ENCODE measurements around the gene CCDC40. TPM values are rescaled to one million over a fixed set of nuclear protein-coding genes. Genes with fewer than 3 reads are reported as not detected.

The CCDC40 gene
- total and polyA plus RNA-seq, 2 of the 13 experiments (the other 11 are each of a cell fraction or from before 2014, with no cell fraction given) = 4.1 to 5.5 TPM

DNA sequence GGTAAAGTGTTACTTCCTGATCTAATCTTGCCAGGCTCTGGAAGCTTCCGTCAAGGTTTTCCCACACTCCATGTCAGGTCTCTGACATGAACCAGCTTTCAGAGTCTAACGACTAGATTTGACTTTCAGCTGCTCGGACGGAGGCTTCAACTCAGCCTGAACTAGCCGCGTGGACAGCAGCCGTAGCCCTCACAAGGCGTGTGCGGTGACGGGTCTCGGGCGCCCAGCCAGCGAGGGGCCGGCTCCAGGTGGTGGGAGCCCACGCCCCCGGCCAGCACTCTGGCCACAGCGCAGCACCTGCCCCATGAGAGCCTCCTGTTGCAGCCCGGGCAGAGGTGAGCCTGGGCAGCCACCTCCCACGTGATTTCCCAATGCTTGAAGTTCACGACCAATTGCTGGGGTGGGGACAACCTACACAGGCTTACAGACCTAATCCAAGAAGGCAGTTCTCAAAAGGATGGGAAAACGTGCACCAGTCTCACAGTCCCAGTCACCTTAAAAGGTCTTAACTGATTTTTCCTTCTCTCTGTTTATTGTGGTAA, 46.3 kb upstream of the CCDC40 start (continued):
- TF ChIP-seq SAP130 (CRISPR knock-in tag; IDR thresholded peaks at IDR 0.05; ENCODE audit: low read depth) = peak; percentile 81
- TF ChIP-seq POLR2AphosphoS5 (IDR thresholded peaks at IDR 0.05; ENCODE audit: low read depth, low read length) = no peak
- TF ChIP-seq ETV5 (CRISPR knock-in tag; IDR thresholded peaks at IDR 0.05; ENCODE audit: borderline replicate concordance) = peak; percentile 35; the same call in 1 of the 2 replicates
- TF ChIP-seq FOXA3 (CRISPR knock-in tag; IDR thresholded peaks at IDR 0.05) = peak; percentile 80
- TF ChIP-seq NR1H2 (CRISPR knock-in tag; IDR thresholded peaks at IDR 0.05; ENCODE audit: borderline replicate concordance, low read depth) = no peak
- peak; percentile 68; the same call in 1 of the 2 replicates for TF ChIP-seq ZBTB42 (CRISPR knock-in tag; IDR thresholded peaks at IDR 0.05)
- 0 out of 2 replicates have a peak, but pooled peaks have one; percentile 2 for TF ChIP-seq ZNF749 (CRISPR knock-in tag; IDR thresholded peaks at IDR 0.05; ENCODE audit: borderline replicate concordance)
- peak; percentile 41; the same call in 1 of the 2 replicates for TF ChIP-seq GATA4 (IDR thresholded peaks at IDR 0.05; ENCODE audit: borderline replicate concordance, low read depth)
- TF ChIP-seq ZNF451 (CRISPR knock-in tag; IDR thresholded peaks at IDR 0.05) = no peak
- peak; percentile 77 for TF ChIP-seq AGO2 (optimal IDR thresholded peaks at IDR 0.05; ENCODE audit: low read depth, low read length)
- TF ChIP-seq, protein P1, sequence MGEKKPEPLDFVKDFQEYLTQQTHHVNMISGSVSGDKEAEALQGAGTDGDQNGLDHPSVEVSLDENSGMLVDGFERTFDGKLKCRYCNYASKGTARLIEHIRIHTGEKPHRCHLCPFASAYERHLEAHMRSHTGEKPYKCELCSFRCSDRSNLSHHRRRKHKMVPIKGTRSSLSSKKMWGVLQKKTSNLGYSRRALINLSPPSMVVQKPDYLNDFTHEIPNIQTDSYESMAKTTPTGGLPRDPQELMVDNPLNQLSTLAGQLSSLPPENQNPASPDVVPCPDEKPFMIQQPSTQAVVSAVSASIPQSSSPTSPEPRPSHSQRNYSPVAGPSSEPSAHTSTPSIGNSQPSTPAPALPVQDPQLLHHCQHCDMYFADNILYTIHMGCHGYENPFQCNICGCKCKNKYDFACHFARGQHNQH (CRISPR knock-in tag; IDR thresholded peaks at IDR 0.05) = peak; percentile 77; the same call in 1 of the 2 replicates
- TF ChIP-seq GLI4 (CRISPR knock-in tag; IDR thresholded peaks at IDR 0.05; ENCODE audit: borderline replicate concordance) = 0 out of 2 replicates have a peak, but pooled peaks have one; percentile 31
- no peak for TF ChIP-seq HOXA7 (CRISPR knock-in tag; IDR thresholded peaks at IDR 0.05)
- 0 out of 2 replicates have a peak, but pooled peaks have one; percentile 14 for TF ChIP-seq ZNF230 (CRISPR knock-in tag; IDR thresholded peaks at IDR 0.05)
- no peak for TF ChIP-seq HCFC1 (IDR thresholded peaks at IDR 0.05; ENCODE audit: low read depth, low read length)
- TF ChIP-seq, protein P2, sequence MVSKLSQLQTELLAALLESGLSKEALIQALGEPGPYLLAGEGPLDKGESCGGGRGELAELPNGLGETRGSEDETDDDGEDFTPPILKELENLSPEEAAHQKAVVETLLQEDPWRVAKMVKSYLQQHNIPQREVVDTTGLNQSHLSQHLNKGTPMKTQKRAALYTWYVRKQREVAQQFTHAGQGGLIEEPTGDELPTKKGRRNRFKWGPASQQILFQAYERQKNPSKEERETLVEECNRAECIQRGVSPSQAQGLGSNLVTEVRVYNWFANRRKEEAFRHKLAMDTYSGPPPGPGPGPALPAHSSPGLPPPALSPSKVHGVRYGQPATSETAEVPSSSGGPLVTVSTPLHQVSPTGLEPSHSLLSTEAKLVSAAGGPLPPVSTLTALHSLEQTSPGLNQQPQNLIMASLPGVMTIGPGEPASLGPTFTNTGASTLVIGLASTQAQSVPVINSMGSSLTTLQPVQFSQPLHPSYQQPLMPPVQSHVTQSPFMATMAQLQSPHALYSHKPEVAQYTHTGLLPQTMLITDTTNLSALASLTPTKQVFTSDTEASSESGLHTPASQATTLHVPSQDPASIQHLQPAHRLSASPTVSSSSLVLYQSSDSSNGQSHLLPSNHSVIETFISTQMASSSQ (IDR thresholded peaks at IDR 0.05; ENCODE audit: low read depth) = no peak
- TF ChIP-seq, protein P2 (CRISPR knock-in tag; IDR thresholded peaks at IDR 0.05; ENCODE audit: borderline replicate concordance) = no peak
- TF ChIP-seq, protein P3, sequence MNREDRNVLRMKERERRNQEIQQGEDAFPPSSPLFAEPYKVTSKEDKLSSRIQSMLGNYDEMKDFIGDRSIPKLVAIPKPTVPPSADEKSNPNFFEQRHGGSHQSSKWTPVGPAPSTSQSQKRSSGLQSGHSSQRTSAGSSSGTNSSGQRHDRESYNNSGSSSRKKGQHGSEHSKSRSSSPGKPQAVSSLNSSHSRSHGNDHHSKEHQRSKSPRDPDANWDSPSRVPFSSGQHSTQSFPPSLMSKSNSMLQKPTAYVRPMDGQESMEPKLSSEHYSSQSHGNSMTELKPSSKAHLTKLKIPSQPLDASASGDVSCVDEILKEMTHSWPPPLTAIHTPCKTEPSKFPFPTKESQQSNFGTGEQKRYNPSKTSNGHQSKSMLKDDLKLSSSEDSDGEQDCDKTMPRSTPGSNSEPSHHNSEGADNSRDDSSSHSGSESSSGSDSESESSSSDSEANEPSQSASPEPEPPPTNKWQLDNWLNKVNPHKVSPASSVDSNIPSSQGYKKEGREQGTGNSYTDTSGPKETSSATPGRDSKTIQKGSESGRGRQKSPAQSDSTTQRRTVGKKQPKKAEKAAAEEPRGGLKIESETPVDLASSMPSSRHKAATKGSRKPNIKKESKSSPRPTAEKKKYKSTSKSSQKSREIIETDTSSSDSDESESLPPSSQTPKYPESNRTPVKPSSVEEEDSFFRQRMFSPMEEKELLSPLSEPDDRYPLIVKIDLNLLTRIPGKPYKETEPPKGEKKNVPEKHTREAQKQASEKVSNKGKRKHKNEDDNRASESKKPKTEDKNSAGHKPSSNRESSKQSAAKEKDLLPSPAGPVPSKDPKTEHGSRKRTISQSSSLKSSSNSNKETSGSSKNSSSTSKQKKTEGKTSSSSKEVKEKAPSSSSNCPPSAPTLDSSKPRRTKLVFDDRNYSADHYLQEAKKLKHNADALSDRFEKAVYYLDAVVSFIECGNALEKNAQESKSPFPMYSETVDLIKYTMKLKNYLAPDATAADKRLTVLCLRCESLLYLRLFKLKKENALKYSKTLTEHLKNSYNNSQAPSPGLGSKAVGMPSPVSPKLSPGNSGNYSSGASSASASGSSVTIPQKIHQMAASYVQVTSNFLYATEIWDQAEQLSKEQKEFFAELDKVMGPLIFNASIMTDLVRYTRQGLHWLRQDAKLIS (CRISPR knock-in tag; IDR thresholded peaks at IDR 0.05) = 0 out of 2 replicates have a peak, but pooled peaks have one; percentile 21
- TF ChIP-seq, protein P4, sequence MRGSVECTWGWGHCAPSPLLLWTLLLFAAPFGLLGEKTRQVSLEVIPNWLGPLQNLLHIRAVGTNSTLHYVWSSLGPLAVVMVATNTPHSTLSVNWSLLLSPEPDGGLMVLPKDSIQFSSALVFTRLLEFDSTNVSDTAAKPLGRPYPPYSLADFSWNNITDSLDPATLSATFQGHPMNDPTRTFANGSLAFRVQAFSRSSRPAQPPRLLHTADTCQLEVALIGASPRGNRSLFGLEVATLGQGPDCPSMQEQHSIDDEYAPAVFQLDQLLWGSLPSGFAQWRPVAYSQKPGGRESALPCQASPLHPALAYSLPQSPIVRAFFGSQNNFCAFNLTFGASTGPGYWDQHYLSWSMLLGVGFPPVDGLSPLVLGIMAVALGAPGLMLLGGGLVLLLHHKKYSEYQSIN (CRISPR knock-in tag; IDR thresholded peaks at IDR 0.05; ENCODE audit: borderline replicate concordance) = no peak
- TF ChIP-seq ZFY (CRISPR knock-in tag; IDR thresholded peaks at IDR 0.05) = peak; percentile 40; the same call in 1 of the 2 replicates
